HFFc6 (cell line): ENCODE data around the gene NFATC2. TPM values are rescaled to one million over a fixed set of nuclear protein-coding genes. Genes with fewer than 3 reads are reported as not detected.

Source experiments
- DNase-seq: peaks from one replicate; pipeline ENCODE4 v3.0.0-alpha.2; 2018
- H3K27ac Mint-ChIP-seq: 2 replicates; pipeline ENCODE4 v1.8.0; 2020; ENCODE audit warnings: mild to moderate bottlenecking, mixed read lengths
- H3K27me3 Mint-ChIP-seq: 2 replicates; pipeline ENCODE4 v1.8.0; 2021; ENCODE audit warnings: mild to moderate bottlenecking, moderate library complexity, mixed read lengths; ENCODE audit not compliant: insufficient read depth
- H3K36me3 Mint-ChIP-seq: 2 replicates; pipeline ENCODE4 v1.8.0; 2021; ENCODE audit warnings: low read depth, mixed read lengths
- H3K4me1 Mint-ChIP-seq: 2 replicates; pipeline ENCODE4 v1.8.0; 2020; ENCODE audit warnings: low read depth, mixed read lengths
- H3K4me3 Mint-ChIP-seq: 2 replicates; pipeline ENCODE4 v1.8.0; 2020; ENCODE audit warnings: mild to moderate bottlenecking, moderate library complexity, mixed read lengths
- H3K9me3 Mint-ChIP-seq: 2 replicates; pipeline ENCODE4 v1.8.0; 2020; ENCODE audit warnings: mild to moderate bottlenecking, mixed read lengths
- CTCF ChIP-seq: fragments of 200-600 bp; sonication (generic); IDR thresholded peaks from 2 replicates; pipeline ENCODE4 v1.5.0; 2021; ENCODE audit warnings: antibody characterized with exemption, mild to moderate bottlenecking
- total RNA-seq, 6 experiments: library from RNA; stranded (reverse); fragmentation: NEBNext Ultra II Directional; extraction: Animal tissue kit (Norgen Biotek cat#: 25700); gene quantifications; 2 replicates in 1 of 6; 3 replicates in 5 of 6; pipeline ENCODE4 v1.2.3, GENCODE V29; 2021

Gene NFATC2
- total RNA-seq, 6 experiments from 2014 or later: 0.50 to 1.1 (median 0.84) TPM

- H3K27me3 Mint-ChIP-seq: peaks cover 5% of the 10 kb centered on the region
- no peak overlapping the region for H3K27ac Mint-ChIP-seq
- H3K36me3 Mint-ChIP-seq: no peaks in the 10 kb centered on the region
- no peak for TF ChIP-seq CTCF
- peaks cover 33% of the 10 kb centered on the region for H3K4me1 Mint-ChIP-seq
- no peaks in the 10 kb centered on the region for H3K9me3 Mint-ChIP-seq
- H3K4me3 Mint-ChIP-seq: no peak overlapping the region
- DNase-seq: no peak
Measured at GRCh38 chr20:51491393-51491792, 51.1 kb downstream of the NFATC2 start.

- no peak for DNase-seq
- Mint-ChIP-seq H3K36me3 (no peaks in the 10 kb centered on the region), H3K9me3 (no peaks in the 10 kb centered on the region), H3K4me3 (no peak overlapping the region), H3K27ac (no peak overlapping the region), H3K27me3 (peaks cover 5% of the 10 kb centered on the region), H3K4me1 (peaks cover 33% of the 10 kb centered on the region)
- TF ChIP-seq CTCF: no peak
Measured at GRCh38 chr20:51490635-51491034, 51.9 kb downstream of the NFATC2 start.

GRCh38 chr20:51489611-51490010 is 52.9 kb downstream of the NFATC2 start:
- Mint-ChIP-seq H3K27me3 (peaks cover 3% of the 10 kb centered on the region), H3K27ac (no peak overlapping the region), H3K4me3 (no peak overlapping the region), H3K9me3 (no peaks in the 10 kb centered on the region), H3K4me1 (peaks cover 33% of the 10 kb centered on the region), H3K36me3 (no peaks in the 10 kb centered on the region)
- no peak for TF ChIP-seq CTCF
- no peak for DNase-seq

GRCh38 chr20:51488331-51488730 is 54.2 kb downstream of the NFATC2 start:
- Mint-ChIP-seq H3K36me3 (no peaks in the 10 kb centered on the region), H3K9me3 (no peaks in the 10 kb centered on the region), H3K4me3 (no peak overlapping the region), H3K4me1 (peaks cover 33% of the 10 kb centered on the region), H3K27me3 (peaks cover 3% of the 10 kb centered on the region; the same call in 1 of the 2 replicates), H3K27ac (no peak overlapping the region; the same call in 1 of the 2 replicates)
- no peak for TF ChIP-seq CTCF
- DNase-seq: no peak

- H3K27me3 Mint-ChIP-seq: peaks cover 3% of the 10 kb centered on the region; the same call in 1 of the 2 replicates
- H3K9me3 Mint-ChIP-seq: no peaks in the 10 kb centered on the region
- H3K36me3 Mint-ChIP-seq: no peaks in the 10 kb centered on the region
- peaks cover 33% of the 10 kb centered on the region for H3K4me1 Mint-ChIP-seq
- H3K27ac Mint-ChIP-seq: peak overlapping the region; percentile 91
- H3K4me3 Mint-ChIP-seq: peak overlapping the region; percentile 72
- peak; percentile 55 for DNase-seq
- TF ChIP-seq CTCF: peak; percentile 37
Measured at GRCh38 chr20:51487565-51488268, 54.8 kb downstream of the NFATC2 start.
